ENCODE data around the gene RBM5.

The RBM5 gene

DNA sequence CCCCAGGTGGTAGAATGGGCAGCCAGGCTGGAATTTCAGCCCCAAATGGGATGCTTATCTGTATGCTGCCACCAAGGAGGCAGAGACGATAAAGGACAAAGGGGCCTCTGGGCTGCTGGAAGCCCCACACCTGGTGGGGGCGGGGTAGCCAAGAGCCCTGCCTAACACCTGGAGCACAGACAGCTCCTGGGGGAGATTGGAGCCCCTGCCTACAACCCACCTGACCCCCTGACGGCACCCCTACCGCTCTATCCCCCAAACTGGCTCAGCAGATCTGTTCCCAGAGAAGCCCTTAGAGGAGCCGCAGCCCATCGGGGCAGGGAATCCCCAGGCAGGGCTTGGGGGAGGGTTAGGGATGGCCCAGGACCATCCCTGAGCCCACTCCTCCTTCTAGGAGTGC is 50.6 kb downstream of the RBM5 start:
- DNase-seq (ENCODE audit: low read depth): no peak

DNA sequence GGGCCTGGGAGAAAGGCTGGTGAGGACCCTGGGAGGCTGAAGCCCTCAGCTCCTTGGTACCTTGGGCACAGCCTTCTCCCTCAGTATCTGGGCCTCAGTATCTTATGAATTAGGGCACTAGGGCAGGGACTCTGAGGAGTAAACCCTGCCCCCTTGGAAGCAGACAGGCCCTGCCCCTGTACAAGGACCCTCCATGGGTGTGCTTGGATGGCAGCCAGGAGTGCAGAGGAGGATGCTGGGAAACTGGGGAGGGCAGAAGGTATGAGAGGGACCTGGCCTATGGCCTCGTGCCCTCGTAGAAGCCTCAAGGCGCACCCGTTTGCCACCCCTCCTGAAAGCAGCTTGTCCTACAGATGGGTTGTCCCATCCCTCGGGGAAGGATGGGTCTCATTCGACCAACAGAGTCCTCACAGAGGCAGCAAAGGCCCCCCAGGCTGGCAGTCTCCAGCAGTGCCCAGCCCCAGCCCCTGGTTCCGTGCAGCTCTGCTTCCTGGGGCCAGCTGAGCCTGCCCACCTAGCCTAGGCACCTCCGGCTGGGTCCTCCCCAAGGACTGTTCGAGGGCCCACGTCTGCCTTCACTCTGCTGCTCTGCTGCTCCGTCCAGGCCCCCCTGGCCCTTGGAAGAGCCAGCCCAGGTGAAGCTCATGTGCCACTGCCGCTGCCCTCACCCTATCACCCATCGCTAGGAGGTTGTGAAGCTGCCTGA is 51.2 kb downstream of the RBM5 start:
- no peak for DNase-seq (ENCODE audit: low read depth)

DNA sequence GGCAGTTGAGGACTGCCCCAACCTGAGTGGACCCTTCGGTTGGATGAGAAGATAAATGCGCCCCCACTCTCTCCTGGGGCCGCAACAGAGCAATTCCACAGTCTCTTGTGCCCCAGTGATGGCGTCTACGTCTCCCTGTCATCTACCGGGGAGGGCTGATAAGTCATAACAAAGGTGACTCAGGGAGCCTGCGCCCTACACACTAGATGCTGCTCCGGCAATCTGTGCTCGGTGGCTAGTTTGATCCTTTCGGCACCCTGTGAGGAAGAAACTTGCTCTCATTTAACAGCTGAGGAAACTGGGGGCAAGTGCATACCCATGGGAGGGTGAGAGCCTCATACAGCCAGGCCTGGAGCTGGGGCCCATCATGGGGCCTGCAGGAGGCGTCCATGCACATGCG is 52.3 kb downstream of the RBM5 start:
- DNase-seq (ENCODE audit: low read depth): no peak

DNA sequence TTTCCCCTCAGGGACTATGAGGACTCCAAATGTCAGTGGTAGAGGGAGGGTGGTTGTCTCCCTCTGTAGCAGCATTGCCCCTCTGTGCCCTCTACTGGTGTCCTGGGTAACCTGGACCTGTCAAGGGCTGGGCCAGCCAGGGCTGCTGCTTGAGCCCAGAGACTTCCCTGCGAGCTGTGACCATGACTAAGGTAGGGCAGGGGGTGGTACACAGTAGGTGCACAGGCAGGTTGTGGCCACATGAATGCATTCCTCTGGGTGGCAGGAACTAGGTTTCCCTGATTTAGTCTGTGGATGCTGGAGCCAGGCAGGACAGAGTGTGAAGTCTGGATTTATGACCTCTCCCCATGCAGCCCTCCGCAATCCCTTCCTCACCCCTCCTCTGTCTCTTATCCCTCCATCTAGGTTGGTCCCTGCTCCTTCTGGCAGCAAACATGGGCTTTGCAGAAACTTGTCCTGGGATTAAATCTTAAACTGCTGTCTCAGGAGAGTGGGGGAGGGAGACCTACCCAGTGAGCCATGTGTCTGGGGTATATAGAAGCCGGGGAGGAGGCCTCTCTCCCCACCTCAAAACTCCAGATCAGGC is 57.7 kb downstream of the RBM5 start:
- DNase-seq (ENCODE audit: low read depth): no peak

DNA sequence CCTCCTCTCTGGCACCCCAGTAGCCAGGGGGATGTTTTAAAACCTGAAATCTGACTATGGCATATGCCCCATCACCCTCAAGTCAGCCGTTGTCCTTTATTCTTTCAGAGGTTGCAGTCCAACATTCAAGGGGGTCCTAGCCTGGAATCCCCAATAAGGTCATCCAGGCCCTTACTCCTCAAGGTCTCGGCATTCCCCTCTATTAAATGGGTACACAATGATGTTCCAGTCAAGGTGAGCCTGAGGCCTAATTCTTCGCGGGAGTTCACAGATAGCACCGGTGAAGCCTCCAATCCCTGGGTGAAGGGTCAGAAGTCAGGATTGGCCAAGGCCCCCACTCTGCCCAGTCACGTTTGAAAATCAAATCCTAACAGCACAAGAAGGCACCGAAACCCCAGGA is 58.3 kb downstream of the RBM5 start:
- DNase-seq (ENCODE audit: low read depth): no peak

DNA sequence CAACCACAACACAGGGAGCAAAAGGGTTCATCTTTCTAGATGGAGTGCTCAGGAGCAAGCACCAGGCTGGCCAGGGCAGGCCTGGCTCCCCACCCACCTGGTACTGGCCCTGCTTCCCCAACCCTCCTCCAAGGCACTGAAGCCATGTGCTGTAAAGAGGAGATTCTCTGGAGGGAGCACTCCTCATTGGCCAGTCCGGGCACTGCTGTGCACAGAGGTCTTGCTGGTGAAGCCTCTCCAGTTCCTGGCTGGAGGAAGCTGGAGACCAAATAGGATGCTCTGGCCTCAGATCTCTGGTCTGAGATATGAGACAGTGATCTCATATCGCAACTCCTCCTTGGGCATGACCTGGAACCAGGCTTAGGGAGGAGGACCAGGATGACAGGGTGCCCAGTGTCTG is 58.7 kb downstream of the RBM5 start:
- no peak for DNase-seq (ENCODE audit: low read depth)

DNA sequence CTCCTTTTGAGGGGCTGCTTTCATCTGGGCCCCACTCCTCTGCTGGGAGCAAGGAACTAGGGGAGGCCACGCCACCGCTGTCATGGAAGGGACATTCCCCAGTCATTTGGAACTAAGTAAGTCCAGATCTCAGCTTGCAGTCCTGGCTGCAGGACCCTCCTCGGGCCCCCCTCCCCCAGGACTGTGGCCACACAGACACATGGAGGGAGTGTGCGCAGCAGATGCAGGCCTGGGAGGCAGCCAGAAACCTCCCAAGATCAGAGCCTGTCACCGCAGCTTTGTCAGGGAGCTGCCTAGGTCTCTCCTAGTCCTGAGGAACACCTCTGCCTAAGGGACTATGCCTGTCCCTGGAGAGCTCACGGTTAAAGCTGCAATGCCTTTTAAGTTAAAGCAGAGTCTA is 59.1 kb downstream of the RBM5 start:
- DNase-seq (ENCODE audit: low read depth): no peak

DNA sequence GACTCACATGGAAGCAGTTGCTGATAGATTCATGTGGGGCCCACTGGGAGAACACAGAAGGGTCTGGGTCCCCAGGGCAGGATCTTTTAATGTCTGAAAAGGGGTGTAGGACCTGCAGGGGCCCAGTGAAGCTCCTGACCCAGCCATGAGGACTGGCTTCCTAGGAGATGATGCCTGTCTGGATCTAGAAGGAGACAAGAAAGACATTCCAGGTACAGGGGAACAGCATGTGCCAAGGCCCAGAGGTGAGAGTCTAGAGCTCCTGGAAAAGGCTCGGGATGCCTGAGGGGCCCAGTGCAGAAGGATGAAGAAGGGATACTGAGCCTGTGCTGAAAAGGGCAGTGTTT is 61.7 kb downstream of the RBM5 start:
- no peak for DNase-seq (ENCODE audit: low read depth)

DNA sequence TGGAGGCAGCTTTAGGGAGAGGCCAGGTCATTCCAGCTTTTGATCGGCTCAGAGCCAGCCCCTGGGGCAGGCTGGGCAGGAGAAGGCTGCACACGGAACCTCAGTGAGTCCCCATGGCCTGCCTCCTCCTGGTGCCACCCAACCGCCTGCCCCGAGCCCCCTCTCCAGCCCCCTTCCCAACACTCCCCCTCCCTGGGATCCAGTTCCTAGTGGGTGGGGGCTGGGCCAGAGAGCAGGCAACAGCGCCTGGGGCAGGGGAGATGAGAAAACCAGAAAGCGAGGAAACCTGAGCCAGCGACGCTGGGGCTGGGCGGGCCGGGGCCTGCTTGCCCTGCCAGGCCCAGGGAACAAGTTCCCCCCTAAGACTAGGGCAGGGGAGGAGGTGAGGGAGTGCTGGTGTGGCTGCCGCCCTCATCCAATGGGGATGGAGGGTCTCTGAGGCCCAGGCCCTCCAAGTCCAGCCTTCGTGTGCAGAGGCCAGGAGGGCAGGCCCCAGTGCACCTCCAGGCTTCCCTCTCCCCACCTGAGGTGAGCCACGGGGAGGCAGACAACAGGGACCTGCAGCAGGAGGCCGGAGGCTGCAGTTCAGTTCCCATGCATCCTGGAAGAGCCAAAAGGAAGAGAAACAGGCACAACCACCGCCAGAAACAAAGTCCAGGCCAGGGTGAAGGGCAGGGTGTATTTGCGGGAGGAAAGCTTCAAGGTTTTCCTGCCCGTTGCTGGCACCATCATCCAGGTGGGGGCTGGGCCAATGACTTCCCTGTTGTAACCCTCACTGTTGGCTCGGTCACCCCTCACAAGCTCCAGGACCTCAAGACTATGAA is 62.4 kb downstream of the RBM5 start:
- no peak for DNase-seq (ENCODE audit: low read depth)

DNA sequence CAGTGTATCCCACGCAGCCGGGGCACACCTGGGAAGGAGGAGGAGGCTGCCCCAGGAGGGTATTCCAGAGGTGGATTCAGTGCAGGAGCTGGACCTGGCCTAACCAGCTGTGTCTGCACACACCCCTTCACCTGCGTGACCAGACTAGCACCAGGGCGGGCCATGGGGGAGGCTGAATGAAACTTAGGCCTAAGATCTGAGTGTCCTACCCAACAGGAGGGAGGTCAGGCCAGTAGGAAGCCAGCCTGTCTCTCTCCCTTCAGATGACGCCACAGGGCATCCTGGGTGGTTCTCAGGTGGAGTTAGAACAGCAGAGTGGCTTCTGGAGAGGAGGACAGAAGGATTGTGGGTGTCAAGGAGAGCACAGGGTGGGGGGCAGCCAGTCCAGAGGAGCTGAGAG is 63.0 kb downstream of the RBM5 start:
- no peak for DNase-seq (ENCODE audit: low read depth)

DNA sequence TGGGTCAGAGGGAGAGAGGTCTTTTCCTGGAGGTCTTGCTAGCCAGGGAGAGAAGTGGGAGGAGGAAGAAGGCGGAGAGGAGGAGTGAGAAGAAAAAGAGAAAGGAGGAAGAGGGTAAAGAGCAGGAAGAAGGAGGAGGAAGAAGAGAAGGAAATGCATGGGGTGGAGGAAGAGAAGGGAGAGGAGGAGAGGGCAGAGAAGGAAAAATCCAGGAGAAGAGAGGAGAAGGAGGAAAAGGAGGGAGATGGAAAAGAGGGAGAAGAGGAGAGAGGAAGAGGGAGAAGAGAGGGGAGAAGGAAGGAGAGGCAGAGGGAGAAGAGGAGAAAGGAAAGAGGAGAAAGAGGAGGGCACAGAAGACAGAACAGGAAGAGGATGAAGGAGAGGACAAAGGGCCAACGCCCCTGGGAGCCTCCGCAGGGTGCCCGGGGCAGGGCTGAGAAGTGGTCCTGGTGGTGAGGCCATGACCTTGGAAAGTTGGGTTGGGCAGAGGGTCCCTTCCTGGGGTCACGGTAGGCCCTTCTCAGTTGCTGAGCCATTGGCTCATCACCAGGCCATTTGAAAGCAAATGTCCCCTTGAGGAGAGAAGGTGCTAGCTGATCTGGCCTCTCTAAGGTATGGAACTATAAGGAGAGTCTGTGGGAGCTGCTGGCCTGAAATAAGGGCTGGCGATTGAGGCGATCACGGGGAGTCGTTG is 65.2 kb downstream of the RBM5 start:
- DNase-seq (ENCODE audit: low read depth): no peak

DNA sequence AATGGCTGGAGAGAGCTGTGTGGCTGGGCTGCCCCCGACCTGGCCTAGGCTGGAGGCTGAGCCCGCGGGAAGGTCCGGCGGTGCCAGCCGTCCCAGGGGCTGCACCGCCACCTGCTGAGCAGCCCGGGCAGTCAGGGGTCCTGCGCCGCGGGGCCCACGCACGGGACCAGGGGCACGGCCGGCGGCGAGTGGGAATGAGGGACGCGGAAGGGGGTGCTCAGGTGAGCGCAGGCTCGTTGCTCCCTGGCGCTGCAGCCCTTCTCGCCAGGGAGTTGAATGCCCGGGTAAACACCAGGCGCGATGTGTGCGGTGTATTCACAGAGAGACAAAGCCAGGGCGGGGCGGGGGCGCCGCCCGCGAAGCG is 65.7 kb downstream of the RBM5 start:
- DNase-seq (ENCODE audit: low read depth): no peak

DNA sequence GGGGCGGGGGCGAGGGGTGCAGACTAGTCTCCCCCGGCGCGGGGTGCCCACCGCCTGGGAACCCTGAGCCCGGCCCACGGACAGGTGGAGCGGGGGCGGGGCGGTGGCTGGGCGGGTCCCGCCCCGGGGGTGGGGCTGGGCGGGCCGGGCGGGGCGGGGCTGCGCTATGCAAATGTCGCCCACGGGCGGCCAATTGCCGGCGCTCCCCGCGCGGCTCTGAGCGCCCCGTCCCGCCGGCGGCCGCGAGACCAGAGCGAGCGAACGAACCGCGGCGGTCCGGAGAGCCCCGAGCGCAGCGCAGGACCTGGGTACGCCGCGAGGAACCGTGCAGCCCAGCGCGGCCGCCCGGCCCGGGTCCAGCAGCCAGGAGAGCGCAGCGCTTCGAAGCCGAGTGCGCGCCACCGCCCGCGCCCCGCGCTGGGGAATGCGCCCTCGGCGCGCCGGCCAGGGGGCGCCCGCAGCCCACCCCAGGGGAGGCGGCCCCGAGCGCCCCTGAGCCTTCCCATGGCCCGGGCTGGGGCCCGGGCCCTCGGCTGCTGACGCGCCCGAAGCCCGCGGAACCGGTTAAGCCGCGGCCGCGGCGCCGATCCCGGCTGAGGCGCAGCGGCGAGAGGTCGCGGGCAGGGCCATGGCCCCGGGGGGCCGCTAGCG is 66.2 kb downstream of the RBM5 start, which contains the start of gene SEMA3F:
SEMA3F (plus strand) TSS at position 485 of the 651 bp plus-strand sequence. CDS start 4,299 bp downstream, outside the sequence.
- peak; percentile 63 for DNase-seq (ENCODE audit: low read depth)

DNA sequence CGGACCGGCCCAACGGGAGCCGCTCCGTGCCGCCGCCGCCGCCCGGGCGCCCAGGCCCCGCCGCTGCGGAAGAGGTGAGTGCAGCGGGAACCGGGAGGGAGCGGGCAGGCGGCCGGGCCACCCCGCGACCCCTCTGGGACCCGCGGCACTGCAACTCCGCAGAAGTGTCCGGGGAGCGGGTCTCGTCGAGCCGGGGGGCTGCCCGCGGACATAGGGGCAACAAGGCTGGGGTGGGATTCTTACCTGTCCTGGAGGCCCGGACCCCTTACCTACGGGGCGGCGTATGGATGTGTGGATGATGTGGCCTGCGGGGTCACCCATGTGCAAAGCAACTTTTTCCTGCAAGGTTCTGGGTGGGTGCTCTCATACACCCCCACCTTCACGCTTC is 66.8 kb downstream of the RBM5 start:
- DNase-seq (ENCODE audit: low read depth): no peak

DNA sequence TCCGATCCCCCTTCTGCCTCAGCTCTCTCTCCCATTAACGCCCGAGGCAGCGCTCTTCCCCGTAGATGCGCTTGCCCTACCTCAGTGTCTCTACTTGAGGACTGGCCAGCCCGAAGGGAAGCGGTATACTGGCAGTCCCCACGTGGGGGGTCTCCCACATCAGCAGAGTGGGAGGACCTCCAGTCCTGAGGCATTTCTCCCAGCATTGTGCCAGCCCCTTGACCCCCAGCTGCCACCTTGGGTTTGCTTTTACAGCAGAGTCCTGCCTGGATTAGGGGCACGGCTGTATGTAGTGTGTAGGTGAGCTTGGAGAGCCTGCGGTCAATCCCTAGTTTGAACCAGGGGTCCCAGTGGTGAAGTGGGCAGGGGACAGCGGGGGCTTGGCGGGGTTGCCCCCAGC is 67.2 kb downstream of the RBM5 start:
- DNase-seq (ENCODE audit: low read depth): no peak

DNA sequence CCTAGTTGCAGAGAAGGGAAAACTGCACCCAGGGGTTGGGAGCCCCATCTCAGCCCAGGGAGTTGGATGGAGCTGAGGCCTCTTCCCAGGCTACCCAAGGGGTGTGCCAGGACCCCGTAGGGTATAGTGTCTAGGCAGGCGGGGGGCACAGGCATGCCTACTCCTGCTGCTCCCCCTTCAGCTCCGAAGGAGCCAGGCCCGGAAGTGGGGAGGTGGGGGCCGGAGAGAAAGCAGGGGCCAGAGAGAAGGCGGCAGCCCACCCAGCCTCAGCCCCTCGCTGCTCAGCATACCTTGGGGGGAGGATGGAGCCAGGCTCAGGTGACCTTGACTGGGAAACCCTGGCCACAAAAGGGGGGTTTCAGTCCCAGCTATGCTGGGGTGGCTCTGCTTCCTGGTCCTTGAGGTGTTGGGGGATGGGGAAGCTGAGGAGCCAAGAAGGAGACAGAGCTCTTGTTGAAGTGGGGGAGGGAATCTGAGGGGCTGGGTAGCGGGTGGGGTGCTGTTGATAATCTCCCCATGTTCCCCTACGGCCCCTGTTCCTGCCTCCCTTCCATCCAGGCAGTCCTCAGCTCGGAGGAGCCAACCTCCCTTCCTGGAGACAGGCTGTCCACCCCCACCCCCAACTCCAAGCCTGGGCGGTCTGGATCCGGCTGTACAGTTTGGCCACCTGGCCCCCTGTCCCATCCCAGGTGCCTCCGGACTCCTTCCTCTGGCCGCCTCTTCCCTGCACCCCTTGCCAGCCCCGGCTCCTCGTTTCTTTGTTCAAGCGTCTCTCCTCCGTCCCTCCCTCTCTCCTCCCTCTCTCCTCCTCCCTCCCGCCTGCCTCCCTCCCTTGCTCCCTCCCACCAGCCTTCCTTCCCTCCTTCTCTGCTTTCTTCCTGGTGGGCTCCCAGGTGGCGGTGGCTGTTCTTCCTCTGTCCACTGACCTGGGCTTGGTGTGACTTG is 68.1 kb downstream of the RBM5 start:
- DNase-seq (ENCODE audit: low read depth): no peak

DNA sequence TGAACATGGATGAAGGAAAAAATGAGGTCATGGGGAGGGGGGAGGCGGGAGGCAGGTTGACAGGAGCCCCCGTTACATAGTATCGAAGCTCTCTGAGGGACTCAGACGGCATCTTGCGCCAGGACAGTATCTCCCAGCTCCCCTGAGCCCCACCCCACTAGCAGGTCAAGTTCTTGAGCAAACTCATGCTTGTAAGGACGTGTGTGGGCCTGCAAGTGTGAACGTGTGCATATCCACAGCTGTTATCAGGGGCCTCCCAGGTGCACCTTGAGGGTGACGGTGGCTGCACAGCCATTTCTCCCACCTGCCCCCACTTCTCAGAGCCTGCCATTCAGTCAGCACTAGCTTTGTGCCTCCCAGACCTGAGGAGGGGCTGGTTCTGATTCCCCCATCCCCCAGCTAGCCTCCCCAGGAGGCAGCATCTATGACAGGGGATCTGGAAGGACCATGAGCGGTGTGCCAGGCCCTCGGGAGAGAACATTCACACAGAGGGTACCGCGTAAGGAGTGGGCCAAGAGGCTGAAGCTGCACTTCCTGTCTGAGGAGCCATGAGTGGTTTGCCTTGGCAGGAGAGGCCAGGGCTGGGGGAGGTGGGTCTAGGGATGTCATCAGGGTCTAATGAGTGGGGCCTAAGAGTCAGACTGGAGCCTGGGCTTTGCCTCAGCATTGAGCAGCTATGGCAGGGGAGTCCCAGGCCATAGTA is 69.3 kb downstream of the RBM5 start:
- DNase-seq (ENCODE audit: low read depth): no peak

DNA sequence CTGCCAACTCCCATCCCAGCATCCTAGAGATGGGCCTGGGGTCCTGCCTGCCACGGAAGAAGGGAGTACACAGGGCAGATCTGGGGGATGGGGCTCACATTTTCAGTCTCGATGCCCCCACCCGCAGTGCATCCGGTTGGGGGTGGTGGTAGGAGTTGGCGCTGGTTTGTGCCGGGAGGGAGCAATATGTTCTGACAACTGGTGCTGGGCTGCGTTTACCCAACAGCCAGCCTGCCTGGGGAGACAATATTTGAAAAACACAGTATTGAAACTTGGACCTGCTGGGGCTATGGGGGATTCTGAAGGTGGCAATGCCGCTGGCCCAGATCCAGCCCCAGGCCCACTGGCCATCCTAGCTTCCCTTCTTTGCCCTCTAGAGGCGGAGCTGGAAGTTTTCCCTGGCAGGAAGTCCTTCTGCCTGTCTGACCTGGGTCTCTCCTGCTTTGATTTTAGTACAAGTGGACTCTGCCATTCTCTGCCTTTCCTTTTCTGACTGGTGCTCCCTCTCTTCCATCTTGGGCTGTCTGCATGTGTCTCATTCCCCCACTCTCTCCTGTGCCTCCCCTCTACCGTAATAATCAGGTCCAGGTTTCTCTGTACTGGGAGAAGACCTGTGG is 69.9 kb downstream of the RBM5 start:
- no peak for DNase-seq (ENCODE audit: low read depth)

DNA sequence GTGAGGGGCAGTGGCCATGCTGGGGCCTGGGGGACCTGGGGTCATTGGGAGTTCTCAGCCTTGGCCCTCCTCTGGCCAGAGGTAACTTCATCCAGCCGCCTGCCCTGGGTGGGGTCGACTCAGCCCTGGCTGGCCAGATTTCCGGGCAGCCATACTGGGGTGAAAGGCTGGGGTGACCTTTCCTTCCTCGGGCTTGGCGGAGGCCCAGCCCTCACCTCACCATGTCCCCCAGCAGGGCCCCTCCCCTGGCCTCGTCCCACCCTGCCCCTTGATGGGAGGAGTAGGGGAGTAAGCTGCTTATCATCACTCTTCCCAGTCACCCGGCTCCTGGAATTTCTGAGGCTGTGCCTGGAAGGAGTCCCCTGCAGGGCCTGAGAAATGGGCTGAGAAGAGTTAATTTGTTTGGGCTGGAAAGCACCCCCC is 71.9 kb downstream of the RBM5 start:
- no peak for DNase-seq (ENCODE audit: low read depth)

DNA sequence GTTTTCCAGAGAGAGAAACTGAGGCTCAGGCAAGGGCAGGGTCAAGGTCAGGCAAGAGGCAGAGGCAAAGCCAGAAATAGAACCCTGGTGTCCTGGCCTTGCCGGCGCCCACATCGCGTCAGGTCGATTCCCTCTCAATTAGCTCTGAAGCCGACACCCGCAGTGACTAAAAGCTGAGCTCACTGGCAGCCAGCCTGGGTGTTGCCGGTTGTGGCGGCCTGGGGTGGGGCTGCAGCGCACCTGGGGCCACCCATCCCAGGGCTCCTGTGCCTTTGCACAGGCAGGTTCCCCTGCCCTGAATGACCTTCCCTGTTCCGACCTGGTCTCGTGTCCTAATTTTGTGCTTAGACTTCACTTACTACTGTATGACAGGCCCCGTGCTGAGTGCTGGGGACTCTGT is 72.6 kb downstream of the RBM5 start:
- no peak for DNase-seq (ENCODE audit: low read depth)
